Measurements from ENCODE around the gene VCAN.
"Not testable (repeated sequence)": the region's sequence is repeated elsewhere in the genome, so short reads cannot be mapped to it uniquely, and the experiment has no call there.

Gene VCAN

DNA sequence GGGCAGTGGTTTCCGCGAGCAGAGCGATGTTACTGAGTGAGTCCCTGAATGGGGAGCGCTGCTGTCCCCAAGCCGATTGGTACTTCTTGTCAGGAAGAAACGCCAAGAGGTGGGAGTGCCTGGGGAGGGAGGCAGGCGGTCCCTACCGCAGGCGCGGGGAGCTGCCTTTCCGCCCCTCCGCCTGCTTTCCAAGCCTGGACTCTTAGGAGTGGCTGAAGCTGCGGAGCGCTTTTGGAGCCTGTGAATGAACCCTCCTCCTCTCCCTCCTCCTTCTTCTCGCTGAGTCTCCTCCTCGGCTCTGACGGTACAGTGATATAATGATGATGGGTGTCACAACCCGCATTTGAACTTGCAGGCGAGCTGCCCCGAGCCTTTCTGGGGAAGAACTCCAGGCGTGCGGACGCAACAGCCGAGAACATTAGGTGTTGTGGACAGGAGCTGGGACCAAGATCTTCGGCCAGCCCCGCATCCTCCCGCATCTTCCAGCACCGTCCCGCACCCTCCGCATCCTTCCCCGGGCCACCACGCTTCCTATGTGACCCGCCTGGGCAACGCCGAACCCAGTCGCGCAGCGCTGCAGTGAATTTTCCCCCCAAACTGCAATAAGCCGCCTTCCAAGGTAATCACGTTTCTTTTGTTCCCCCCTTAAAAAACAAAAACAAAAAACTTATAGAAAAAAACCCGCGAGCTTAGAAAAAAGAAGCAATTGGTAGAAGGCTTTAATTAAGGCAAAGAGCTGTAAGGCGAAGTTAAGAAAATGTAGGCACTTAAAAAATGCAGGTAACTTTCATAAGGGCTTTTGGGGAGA is at the start of gene VCAN:
Gene VCAN (plus strand): TSS at position 340 of the 808 bp plus-strand sequence. CDS start 11,775 bp downstream, outside the sequence.
- DNase-seq (ENCODE audit: low read depth in 2 of 2): no peak

DNA sequence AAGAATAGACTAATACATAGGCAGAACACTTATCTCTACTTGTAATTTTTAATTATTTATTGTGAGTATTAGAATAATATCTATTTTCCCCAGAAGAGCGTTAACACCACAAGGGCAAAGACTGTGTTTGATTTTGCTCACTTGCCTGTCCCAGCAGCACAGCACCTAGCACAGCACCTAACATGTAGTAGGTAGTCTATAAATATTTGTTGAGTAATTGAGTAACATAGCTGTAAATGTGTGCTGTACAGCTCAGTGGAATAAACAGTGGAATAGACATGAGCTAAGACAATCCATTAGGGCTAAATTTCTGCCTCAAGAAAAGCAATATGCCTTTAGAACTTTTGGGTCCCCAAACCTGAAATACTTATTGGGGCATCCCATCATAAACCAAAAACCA is 49.3 kb upstream of the VCAN start:
- DNase-seq (ENCODE audit: low read depth in 2 of 2): no peak

DNA sequence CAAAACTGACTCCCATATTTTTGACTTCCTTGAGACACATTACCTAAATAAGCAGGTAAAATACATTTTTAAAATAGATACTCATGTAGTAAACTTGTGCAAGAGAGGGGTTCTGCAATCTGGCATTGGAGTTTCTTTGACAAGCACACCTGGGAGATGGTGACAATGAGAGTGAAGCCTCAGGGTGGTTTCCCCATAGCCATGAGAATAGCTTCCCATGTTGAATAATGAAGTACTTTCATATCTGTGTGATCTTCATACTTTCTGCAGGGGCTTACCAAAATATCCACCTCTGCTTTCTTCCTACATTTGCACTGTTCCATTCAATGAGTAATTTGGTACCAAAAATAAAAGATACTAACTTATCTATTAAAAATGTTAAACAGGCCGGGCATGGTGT is 44.7 kb upstream of the VCAN start:
- DNase-seq (ENCODE audit: low read depth in 2 of 2): no peak

DNA sequence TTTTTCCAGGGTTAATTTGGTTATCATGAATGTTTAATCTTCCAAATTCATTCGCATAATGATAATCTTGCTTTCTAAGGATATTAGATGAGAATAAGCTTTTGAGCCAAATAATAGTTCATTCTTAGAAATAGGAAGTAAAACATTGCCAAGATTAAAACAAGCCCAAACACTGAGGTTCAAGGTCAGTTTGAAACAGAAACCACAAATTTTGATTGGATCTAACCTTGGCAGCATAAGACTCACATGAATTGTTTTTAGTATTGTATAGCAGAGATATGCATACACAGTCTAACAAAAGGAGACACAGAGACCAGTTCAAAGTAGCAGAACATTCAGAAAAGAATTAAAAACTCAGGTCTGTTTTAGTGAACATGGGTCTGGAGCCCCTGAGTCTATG is 43.4 kb upstream of the VCAN start:
- DNase-seq (ENCODE audit: low read depth in 2 of 2): no peak

DNA sequence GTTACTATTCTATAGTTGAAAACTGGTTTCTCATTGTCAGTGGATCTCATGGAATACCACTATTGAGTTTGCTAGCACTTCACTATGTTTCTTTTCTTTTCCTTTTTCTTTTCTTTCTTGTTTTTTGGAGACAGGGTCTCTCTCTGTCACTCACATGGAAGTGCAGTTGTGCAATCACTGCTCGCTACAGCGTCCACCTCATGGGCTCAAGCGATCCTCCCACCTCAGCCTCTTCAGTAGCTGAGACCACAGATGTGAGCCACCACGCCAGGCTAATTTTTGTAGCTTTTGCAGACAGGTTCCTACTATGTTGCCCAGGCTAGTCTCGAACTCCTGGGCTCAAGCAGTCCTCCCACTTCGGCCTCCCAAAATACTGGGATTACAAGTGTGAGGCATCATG is 42.7 kb upstream of the VCAN start:
- DNase-seq (ENCODE audit: low read depth in 2 of 2): no peak

DNA sequence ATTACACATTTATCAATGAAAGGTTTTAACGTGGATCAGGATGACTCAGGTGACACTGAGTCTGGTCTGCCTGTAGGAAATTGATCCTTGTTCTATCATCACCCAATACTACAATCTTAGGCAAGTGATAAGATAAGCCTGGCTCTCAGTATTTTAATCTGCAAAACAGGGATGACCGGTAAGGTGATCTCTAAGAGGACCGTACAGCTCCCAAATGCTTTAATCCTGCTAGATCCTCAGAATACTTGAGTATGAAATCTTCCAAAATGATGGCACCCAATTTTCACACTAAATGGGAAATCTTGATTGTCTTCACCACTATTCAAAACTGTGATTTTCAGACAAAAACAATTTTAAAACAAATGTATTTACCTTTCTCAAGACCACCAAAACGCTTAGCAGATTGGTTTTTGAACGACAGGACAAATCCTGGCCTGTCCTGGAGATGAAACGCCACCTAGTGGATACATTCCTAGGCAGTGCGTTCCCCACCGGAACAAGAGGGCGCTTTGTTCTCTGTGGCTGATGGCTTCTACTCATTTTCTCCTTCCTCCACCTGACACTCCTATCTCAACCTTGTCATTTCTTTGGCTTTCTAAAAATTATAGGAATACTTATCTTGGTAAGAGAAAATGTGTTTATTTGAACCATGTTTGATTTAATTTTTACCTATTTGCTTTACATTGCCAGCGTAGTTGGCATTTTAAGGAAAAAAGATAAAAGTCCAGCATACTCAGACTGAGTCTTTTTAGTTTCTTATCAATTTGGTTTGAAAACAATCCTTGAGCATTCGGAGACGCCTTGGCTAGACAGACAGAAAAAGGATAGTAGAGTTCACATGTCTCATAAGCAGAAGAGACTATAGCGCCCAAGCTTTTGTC is 41.2 kb upstream of the VCAN start:
- peak in 1 of 2 donors; percentile 12 for DNase-seq (ENCODE audit: low read depth in 2 of 2)

DNA sequence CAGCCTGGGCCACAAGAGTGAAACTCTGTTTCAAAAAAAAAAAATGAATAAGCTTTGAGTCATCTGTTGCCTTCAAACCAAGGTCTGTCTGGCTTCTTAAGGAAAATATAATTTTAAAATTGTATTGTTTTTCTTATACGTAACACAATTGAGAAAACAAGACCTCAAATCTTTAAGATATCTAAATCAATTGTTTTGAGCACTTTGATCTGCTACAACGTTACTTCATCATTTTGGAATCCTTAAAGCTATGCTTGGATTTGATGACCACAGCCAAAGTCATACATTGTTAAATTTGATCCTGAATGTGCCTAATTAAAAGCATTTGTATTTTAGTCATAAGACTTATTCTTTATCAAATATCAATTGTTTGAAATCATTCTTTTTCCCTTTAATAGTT is 37.7 kb upstream of the VCAN start:
- no peak for DNase-seq (ENCODE audit: low read depth in 2 of 2)

DNA sequence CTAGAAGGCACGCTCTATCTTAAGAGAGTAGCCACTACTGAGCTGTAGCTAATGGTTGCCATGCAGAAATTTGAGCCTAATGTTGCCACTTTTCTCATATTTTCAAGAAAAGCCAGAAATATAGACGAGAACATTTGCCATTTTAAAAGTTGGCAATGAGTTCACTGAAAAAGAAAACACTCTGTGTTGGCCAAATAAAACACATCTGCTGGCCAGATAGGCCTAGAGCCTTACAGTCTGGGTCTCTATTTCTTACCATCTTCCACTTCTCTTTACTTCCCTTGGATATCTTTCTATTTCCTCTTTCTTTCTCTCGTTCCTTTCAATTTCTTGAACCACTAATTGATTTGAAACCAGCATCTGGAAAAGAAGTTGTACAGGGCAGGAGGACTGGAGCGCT is 36.6 kb upstream of the VCAN start:
- no peak for DNase-seq (ENCODE audit: low read depth in 2 of 2)

DNA sequence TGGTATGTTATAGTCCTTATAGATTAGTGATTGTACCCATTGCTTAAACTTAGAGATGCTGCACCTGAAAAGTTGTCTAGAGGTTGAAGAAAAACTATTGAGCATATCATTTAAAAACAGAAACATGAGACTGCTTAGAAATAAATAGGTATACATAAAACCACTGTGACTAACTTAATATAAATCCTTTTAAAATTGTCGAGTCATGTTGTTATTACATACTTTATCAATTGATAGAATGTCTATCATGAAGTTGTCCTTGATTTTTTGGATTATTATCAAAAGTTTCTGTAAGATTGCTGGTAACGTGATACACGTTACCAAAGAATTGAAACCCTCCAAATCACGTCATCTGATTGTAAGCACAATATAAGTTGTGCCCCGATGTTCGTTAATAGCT is 35.3 kb upstream of the VCAN start:
- DNase-seq (ENCODE audit: low read depth in 2 of 2): no peak

DNA sequence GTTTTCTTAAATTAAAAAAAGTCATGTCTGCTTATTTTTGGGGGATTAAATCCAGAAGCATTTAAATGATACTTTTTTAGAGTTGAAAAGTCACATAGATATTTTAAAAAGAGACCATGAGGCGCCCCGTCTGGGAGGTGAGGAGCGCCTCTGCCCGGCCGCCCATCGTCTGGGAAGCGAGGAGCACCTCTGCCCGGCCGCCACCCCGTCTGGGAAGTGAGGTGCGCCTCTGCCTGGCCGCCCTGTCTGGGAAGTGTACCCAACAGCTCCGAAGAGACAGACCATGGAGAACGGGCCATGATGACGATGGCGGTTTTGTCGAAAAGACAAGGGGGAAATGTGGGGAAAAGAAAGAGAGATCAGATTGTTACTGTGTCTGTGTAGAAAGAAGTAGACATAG is 33.8 kb upstream of the VCAN start:
- DNase-seq (ENCODE audit: low read depth in 2 of 2): not testable (repeated sequence)

DNA sequence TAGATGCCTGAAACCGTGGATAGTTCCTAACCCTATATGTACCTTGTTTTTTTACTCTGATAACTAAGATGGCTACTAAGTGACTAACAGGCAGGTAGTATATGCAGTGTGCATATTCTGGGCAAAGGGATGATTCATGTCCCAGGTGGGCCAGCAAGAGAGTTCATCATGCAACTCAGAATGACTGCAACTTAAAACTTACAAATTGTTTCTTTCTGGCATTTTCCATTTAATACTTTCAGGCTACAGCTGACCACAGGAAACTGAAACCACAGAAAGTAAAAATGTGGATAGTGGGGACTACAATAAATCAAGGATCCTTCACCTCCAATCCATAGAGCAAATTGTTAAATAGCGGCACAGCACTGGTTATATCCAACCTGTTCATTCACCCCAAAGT is 30.7 kb upstream of the VCAN start:
- DNase-seq (ENCODE audit: low read depth in 2 of 2): no peak

DNA sequence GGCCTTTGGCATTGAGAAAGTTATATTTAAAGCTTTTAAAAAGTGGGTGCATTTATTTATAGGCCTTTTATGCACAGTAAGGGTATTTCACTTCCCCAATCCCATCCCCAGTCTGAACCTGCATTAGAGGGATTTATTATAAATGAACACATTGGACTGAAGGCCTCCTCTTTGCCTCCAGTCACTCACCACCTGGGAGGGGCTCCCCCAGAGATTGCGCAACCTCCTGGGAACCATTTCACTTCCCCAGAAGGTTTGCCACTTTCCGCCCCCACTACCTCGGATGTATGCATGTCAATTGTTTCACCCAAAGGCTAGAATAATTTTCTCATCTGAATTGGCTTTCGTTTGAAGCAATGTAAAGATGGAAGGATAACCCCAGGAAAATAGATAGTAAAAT is 29.8 kb upstream of the VCAN start:
- DNase-seq (ENCODE audit: low read depth in 2 of 2): no peak

DNA sequence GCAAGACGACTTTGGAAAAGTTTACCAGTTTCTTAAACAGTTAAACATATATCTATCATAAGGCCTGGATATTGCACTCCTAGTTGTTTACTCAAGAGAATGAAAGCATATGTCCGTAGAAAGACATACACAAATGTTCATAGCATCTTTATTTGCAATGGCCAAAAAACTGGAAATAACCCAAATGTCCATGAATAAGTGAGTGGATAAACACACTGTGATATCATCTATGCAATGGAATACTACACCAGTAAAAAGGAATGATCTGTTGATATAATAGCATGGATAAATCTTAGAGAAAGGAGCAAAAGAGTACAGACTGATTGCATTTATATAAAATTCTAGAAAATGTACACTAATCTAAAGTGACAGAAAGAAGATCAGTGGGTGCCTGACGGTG is 28.0 kb upstream of the VCAN start:
- no peak for DNase-seq (ENCODE audit: low read depth in 2 of 2)

DNA sequence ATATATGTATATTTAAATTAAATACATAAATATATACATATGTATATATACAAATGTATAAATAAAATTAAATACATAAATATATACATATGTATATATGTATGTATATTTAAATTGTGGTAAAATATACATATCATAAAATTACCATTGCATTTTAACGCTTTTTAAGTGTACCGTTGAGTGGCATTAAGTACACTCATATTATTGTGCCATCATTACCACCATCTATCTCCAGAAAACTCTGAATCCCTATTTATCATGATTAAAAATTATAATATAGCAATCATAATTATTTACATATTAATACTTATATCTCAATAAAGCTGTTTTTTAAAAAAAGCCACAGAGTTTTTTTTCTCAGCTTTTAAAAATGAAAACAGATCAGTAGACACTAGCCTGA is 27.1 kb upstream of the VCAN start:
- no peak for DNase-seq (ENCODE audit: low read depth in 2 of 2)

DNA sequence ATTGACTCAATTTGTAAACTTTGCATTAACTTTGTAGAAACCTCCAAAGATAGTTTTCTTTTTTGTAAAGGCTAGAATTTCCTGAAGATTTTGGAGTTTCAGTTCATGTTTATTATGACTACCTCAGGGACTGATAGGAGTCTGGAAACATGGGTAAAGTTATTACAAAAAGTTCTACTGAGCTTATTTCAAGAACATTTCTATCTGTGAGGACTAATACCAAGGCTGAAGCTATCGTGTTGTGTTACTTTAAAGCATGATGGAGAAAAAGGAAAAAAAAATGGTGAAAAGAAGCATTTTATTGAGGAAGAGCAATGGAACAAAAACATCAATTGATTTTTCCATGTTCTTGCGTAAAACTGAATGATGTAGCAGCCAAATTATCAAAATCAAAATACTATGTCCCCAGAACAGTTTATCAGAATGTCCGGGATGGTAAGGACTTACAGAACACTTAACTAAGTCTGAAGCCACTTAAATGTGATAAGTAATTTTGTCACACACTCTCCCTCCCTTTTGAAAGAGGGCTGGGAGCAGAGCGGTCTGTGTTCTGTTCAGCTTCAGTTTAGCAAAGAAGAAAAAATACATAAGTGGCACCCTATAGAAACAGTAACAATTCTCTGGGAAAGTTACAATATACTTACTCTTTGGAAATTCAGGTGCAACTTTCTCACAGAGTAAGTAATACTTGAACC is 25.1 kb upstream of the VCAN start:
- no peak for DNase-seq (ENCODE audit: low read depth in 2 of 2)

DNA sequence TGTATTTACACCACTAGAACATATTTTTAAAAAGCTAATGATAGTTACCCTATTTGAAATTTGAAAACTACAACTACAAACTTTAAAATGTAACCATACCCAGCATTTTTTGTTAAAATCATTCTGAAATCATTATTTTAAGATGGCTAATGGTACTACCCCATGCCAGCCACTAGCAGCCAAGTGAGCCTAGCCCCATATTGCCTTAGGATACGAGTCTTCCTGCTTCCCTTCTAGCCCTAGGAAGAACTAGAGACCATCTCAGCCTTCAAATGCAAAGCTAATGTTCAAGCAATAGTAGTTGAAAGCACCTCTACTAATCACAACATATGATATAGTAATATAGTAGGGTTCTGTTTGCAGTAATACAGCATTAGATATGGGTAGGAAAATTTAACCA is 24.0 kb upstream of the VCAN start:
- DNase-seq (ENCODE audit: low read depth in 2 of 2): no peak

DNA sequence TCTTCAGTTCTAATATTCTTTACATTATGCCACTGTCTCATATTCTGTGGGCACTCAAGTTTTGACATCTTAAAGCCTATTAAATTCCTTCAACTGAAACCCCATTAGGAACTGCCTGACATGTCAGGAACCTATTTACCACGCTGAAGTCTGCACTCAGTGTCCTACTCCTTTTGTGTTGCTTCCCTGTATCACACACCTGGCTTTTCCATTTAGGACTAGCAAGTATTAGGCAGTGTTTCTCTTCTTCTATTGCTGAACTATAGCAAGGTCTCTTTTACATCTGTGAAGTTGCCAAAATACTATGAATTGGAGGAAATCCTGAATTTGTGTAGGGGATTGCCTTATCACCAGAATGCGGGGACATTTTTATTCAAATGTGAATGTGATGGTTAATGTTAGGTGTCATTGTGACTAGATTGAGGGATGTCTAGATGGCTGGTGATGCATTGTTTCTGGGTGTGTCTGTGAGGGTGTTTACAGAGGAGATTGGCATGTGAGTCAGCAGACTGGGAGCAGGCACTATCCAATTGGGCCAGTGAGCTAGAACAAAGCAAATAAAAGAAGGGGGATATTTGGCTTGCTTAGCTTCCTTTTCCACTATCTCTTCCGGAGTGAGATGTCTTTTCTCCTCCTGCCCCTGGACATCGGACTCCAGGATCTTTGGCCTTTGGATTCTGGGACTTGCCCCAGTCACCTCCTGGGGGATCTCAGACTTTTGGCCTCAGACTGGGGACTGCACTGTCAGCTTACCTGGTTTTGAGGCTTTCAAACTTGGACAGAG is 21.2 kb upstream of the VCAN start:
- DNase-seq (ENCODE audit: low read depth in 2 of 2): no peak

DNA sequence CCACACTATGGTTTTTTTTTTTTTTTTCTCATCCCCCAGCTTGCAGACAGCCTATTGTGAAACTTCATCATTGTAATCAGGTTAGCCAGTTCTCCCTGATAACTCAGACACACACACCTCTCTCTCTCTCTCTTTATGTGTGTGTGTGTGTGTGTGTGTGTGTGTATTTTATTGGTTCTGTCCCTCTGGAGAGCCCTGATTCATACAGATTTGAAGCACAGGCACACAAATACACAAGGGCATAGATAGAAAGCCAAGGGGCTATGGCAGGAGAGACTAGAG is 20.6 kb upstream of the VCAN start:
- no peak for DNase-seq (ENCODE audit: low read depth in 2 of 2)

DNA sequence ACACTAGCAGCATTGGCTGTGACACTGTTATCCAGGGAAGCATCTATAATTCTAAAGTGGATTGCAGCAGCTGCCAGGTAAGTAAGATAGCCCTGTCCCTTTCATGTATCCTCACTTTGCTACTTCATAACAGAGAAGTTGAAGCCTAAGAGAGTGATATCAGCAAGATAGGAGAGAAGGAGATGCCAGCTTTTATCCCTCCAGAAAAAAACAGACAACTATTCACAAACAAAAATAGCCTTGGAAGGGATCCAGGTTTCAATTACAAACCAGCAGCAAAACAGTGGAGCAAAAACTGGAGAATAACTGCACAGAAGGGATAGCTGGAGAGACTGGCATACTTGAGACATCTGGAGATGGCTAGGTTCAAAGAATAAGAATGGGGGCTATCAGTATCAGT is 19.6 kb upstream of the VCAN start:
- DNase-seq (ENCODE audit: low read depth in 2 of 2): no peak

DNA sequence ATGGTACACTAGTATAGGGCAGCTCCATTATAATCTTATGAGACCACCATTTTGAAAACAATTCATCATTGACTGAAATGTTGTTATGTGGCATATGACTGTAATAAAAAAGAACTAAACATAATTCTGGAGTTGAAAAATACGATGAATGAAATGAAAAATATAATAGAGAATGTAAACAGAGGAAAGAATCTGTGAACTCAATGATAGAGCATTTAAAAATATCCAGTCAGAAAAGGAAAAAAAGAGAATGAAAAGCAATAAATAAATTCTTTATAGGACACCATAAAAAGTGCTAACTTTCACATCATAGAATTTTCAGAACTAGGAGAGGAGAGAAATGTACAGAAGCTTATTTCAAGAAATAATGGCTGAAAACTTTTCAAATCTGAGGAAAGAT is 17.6 kb upstream of the VCAN start:
- DNase-seq (ENCODE audit: low read depth in 2 of 2): no peak

DNA sequence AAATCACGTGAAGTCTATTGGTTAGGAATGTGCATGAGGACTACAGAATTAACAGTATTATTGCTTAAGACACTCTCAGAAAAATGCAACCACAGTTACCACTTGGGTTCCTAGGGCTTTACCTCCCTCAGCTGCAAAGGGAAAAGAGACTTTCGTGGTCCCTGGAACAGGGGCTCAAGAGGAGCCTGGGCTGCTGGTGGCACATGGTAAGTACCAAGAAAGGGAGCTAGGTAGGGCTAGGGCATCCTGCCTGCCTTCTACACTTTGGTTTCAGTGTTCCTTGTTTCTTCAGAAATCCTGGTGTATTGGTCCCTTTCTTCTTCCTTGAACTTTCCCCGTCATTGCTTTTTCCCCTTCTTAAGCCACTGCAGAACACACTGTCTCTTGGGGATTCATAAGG is 7.3 kb upstream of the VCAN start:
- DNase-seq (ENCODE audit: low read depth in 2 of 2): no peak

Data from stimulated activated CD8-positive, alpha-beta memory T cell treated with anti-CD3 and anti-CD28 coated beads, Interleukin-7, amount 100 ng/mL, for 4 hours (primary cell).